MCF 10A (cell line): ENCODE data around the gene MAGI3. TPM values are rescaled to one million over a fixed set of nuclear protein-coding genes. Genes with fewer than 3 reads are reported as not detected.
"Not testable (repeated sequence)": the region's sequence is repeated elsewhere in the genome, so short reads cannot be mapped to it uniquely, and the experiment has no call there.

Experiments used
- BruUV-seq: library from RNA; stranded (reverse); fragments of 400-500 nt; replicated peaks from 2 replicates; lab custom pipeline; 2021; lab: Mats Ljungman, UMichigan
- CTCF ChIA-PET: fragments of 300-600 bp; sonication (Branson Sonifier 250); formaldehyde crosslinking; extraction: SDS; loops from one replicate; lab custom pipeline; 2021; ENCODE audit warnings: antibody characterized with exemption, inconsistent platforms; lab: Yijun Ruan, JAX
- POLR2A ChIA-PET: fragments of 300-600, 350-650 bp; sonication (Branson Sonifier 250); formaldehyde crosslinking; extraction: SDS; loops from one replicate; lab custom pipeline; 2020; ENCODE audit warnings: antibody characterized with exemption, inconsistent platforms; lab: Yijun Ruan, JAX
- DNase-seq: peaks from one replicate; pipeline ENCODE4 v3.0.0-alpha.2; 2018; ENCODE audit not compliant: unreplicated experiment
- H3K27ac Mint-ChIP-seq: one replicate; pipeline ENCODE4 v1.8.0; 2022; ENCODE audit warnings: mild to moderate bottlenecking, low read depth, mixed read lengths; ENCODE audit not compliant: unreplicated experiment
- H3K27me3 Mint-ChIP-seq: one replicate; pipeline ENCODE4 v1.8.0; 2022; ENCODE audit warnings: mixed read lengths; ENCODE audit not compliant: insufficient read depth, unreplicated experiment
- H3K36me3 Mint-ChIP-seq: one replicate; pipeline ENCODE4 v1.8.0; 2022; ENCODE audit warnings: mild to moderate bottlenecking, moderate library complexity, mixed read lengths; ENCODE audit not compliant: insufficient read depth, unreplicated experiment
- H3K4me1 Mint-ChIP-seq: one replicate; pipeline ENCODE4 v1.8.0; 2022; ENCODE audit warnings: mixed read lengths; ENCODE audit not compliant: insufficient read depth, unreplicated experiment
- H3K4me3 Mint-ChIP-seq: one replicate; pipeline ENCODE4 v1.8.0; 2022; ENCODE audit warnings: mild to moderate bottlenecking, moderate library complexity, mixed read lengths; ENCODE audit not compliant: unreplicated experiment
- H3K9me3 Mint-ChIP-seq: one replicate; pipeline ENCODE4 v1.8.0; 2022; ENCODE audit warnings: mixed read lengths; ENCODE audit not compliant: unreplicated experiment
- CTCF ChIP-seq: fragments of 200-600 bp; IDR thresholded peaks from one replicate; pipeline ENCODE4 v1.8.0; 2022; ENCODE audit warnings: antibody characterized with exemption, mild to moderate bottlenecking; ENCODE audit not compliant: unreplicated experiment
- intact Hi-C: fragments of 100-400 bp; cut with micrococcal nuclease; formaldehyde crosslinking; loops from 2 replicates; pipeline ENCODE4 v1.14.1; 2022
- total RNA-seq: library from RNA; stranded (reverse); gene quantifications from 2 replicates; pipeline ENCODE4 v1.2.3, GENCODE V29; 2022

Gene MAGI3
- total RNA-seq, 1 experiment from 2014 or later, result 14.3 TPM

DNA sequence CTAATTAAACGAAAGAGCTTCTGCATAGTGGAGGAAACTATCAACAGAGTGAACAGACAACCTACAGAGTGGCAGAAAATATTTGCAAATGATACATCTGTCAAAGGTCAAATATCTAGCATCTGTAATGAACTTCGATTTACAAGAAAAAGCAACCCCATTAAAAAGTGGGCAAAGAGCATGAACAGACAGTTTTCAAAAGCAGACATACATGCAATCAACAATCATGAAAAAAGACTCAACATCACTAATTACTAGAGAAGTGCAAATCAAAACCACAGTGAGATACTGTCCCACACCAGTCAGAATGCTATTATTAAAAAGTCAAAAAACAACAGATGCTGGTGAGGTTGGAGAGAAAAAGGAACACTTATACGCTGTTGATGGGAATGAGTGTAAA lies 103.2 kb downstream of the MAGI3 start:
- Mint-ChIP-seq H3K4me3 (no peak overlapping the region), H3K36me3 (peaks cover 4% of the 10 kb centered on the region), H3K27ac (no peak overlapping the region), H3K9me3 (peaks cover 39% of the 10 kb centered on the region), H3K4me1 (no peaks in the 10 kb centered on the region), H3K27me3 (no peaks in the 10 kb centered on the region)
- POLR2A ChIA-PET, result no interaction called here
- CTCF ChIA-PET, result no interaction called here
- intact Hi-C loops, result no loop called here
- BruUV-seq, result no TSS peak
- DNase-seq, result no peak
- no peak for TF ChIP-seq CTCF

GRCh38 chr1:113505357-113505756 lies 115.0 kb downstream of the MAGI3 start:
- TF ChIP-seq CTCF, result no peak
- no TSS peak for BruUV-seq
- POLR2A ChIA-PET, result interaction anchor here (0.7 to 1.1 kb wide), 2 partner anchors 15 to 362 kb away, joined by 3 read pairs; no protein-coding TSS in a partner anchor

GRCh38 chr1:113507552-113508214 lies 117.4 kb downstream of the MAGI3 start:
- H3K9me3 Mint-ChIP-seq, result peaks cover 8% of the 10 kb centered on the region
- no peak for DNase-seq
- BruUV-seq, result no TSS peak
- peaks cover 5% of the 10 kb centered on the region for H3K36me3 Mint-ChIP-seq
- H3K27me3 Mint-ChIP-seq, result no peaks in the 10 kb centered on the region
- no peaks in the 10 kb centered on the region for H3K4me1 Mint-ChIP-seq
- no peak for TF ChIP-seq CTCF
- H3K4me3 Mint-ChIP-seq, result no peak overlapping the region
- ChIA-PET POLR2A (interaction anchor here (0.7 kb wide), 1 partner anchor 54 kb away, joined by 3 read pairs; no protein-coding TSS in a partner anchor), CTCF (interaction anchor here (0.8 kb wide), 1 partner anchor 47 kb away, joined by 4 read pairs; no protein-coding TSS in a partner anchor)
- H3K27ac Mint-ChIP-seq, result no peak overlapping the region
- intact Hi-C loops, result no loop called here

More at GRCh38 chr1:113505357-113505756, 115.0 kb downstream of the MAGI3 start:
- peaks cover under 1% of the 10 kb centered on the region for H3K9me3 Mint-ChIP-seq
- H3K4me1 Mint-ChIP-seq, result no peaks in the 10 kb centered on the region
- intact Hi-C loops, result no loop called here
- no peak overlapping the region for H3K27ac Mint-ChIP-seq
- no peak overlapping the region for H3K4me3 Mint-ChIP-seq
- no peaks in the 10 kb centered on the region for H3K27me3 Mint-ChIP-seq
- CTCF ChIA-PET, result no interaction called here
- DNase-seq, result no peak
- H3K36me3 Mint-ChIP-seq, result peaks cover 4% of the 10 kb centered on the region

GRCh38 chr1:113508364-113509164 lies 118.2 kb downstream of the MAGI3 start:
- ChIA-PET CTCF (interaction anchor here (0.8 kb wide), 1 partner anchor 48 kb away, joined by 4 read pairs; no protein-coding TSS in a partner anchor), POLR2A (no interaction called here)
- Mint-ChIP-seq H3K4me3 (no peak overlapping the region), H3K4me1 (no peaks in the 10 kb centered on the region), H3K27me3 (no peaks in the 10 kb centered on the region), H3K27ac (no peak overlapping the region), H3K36me3 (peaks cover 12% of the 10 kb centered on the region), H3K9me3 (peaks cover 8% of the 10 kb centered on the region)
- DNase-seq, result no peak
- intact Hi-C loops, result no loop called here
- no TSS peak for BruUV-seq
- no peak for TF ChIP-seq CTCF

- H3K4me1 Mint-ChIP-seq, intact Hi-C loops, DNase-seq, H3K9me3 Mint-ChIP-seq, CTCF ChIA-PET, H3K27ac Mint-ChIP-seq, H3K27me3 Mint-ChIP-seq, BruUV-seq, POLR2A ChIA-PET, H3K4me3 Mint-ChIP-seq: not testable (repeated sequence)
- peaks cover 12% of the 10 kb centered on the region for H3K36me3 Mint-ChIP-seq
These were observed 119.5 kb downstream of the MAGI3 start for GRCh38 chr1:113509766-113510165.
